Pancreas (tissue), 10 donors: ENCODE data around the gene TSSK3. TPM values are rescaled to one million over a fixed set of nuclear protein-coding genes. Genes with fewer than 3 reads are reported as not detected.

ENCODE experiments used
- ATAC-seq, 4 donors: fragments of 200-7000 bp; cut with Tn5 transposase; one replicate each; pipeline versions ENCODE4 v1.8.0 to v1.9.1; 2020; ENCODE audit warnings: mild to moderate bottlenecking in 4 of 4, moderate library complexity in 4 of 4
- DNase-seq, 6 donors: peaks; one replicate each; pipeline ENCODE4 v3.0.0-alpha.2; 2020
- FAIRE-seq: peaks from 2 replicates; lab custom pipeline; 2012; peaks lifted over from hg19 to GRCh38; lab: Jason Lieb, UNC
- H3K27ac ChIP-seq, 4 donors: fragments of 200-600 bp; sonication (generic); 1 replicate in 3 of 4; 2 replicates in 1 of 4; pipeline versions ENCODE4 v1.5.0 to v1.8.0; 2020
- H3K27me3 ChIP-seq, 4 donors: fragments of 200-600 bp; one replicate each; pipeline ENCODE4 v1.8.0; 2021
- H3K36me3 ChIP-seq, 3 donors: fragments of 200-600 bp; sonication (generic) in 1 of 3; one replicate each; pipeline versions ENCODE4 v1.5.0 to v1.8.0; 2020 to 2021
- H3K4me1 ChIP-seq, 3 donors: fragments of 200-600 bp; one replicate each; pipeline ENCODE4 v1.8.0; 2021
- H3K4me3 ChIP-seq, 4 donors: fragments of 200-600 bp; sonication (generic) in 2 of 4; one replicate each; pipeline versions ENCODE4 v1.5.0 to v1.8.0; 2020 to 2021
- H3K9me3 ChIP-seq, 4 donors: fragments of 200-600 bp; one replicate each; pipeline ENCODE4 v1.8.0; 2021
- CTCF ChIP-seq, 4 donors: fragments of 200-600 bp; sonication (generic) in 3 of 4; IDR thresholded peaks; one replicate each; pipeline versions ENCODE4 v1.5.0 to v1.8.0; 2021; ENCODE audit warnings: antibody characterized with exemption in 4 of 4
- WGBS, 2 donors: extraction: QIAGEN DNeasy Blood & Tissue Kit; methylation state at CpG; one replicate each; pipeline ENCODE4 v1.1.7; 2013; 5-methylcytosine and 5-hydroxymethylcytosine counted together
- intact Hi-C, 3 donors: fragments of 100-400 bp; cut with DNase I; formaldehyde crosslinking; loops; one replicate each; pipeline versions ENCODE4 v1.11.1 to v1.14.2; 2022
- polyA plus RNA-seq, 2 donors: library from polyadenylated mRNA; stranded (reverse); fragments of 200-250 nt; gene quantifications; one replicate each; pipeline ENCODE4 v1.2.3, GENCODE V29; 2013
- total RNA-seq, 6 donors: library from RNA; stranded (reverse); fragmentation: NEBNext Ultra II Directional in 4 of 6; extraction: Animal tissue kit (Norgen Biotek cat#: 25700) in 4 of 6; gene quantifications; one replicate each; pipeline versions ENCODE4 v1.2.1 to v1.2.4, GENCODE V29; 2021 to 2023
- donor health status: healthy with polysubstance abuse.
- donor health status: DM: no; HTN: no; CAD: no; lungs with moderate emphysema.
- donor health status: DM: no; HTN: no; CAD: no.
- donor health status: control.
- donor health status: control.
- donor health status: Bipolar disorder and iron deficiency.
- donor health status: DM: yes; HTN: yes; CAD: no.
- donor health status: DM: no; HTN: no; CAD: no.
- donor health status: DM: no; HTN: no; CAD: no.
- donor health status: DM: yes; HTN: yes; CAD: no.

The TSSK3 gene
- total and polyA plus RNA-seq, 8 donors = 0.35 to 2.5 (median 1.3) TPM

- Histone ChIP-seq H3K4me1 (peaks cover 0 to 8% (median 6%) of the 10 kb centered on the region in 3 donors), H3K4me3 (no peak overlapping the region), H3K27ac (peak overlapping the region in 2 of 4 donors; percentile 22 to 39), H3K27me3 (no peaks in the 10 kb centered on the region), H3K9me3 (no peaks in the 10 kb centered on the region), H3K36me3 (no peaks in the 10 kb centered on the region)
- 59 to 61% methylated on average over 16 of the region's 16 CpGs for WGBS, 2 donors
- no peak for TF ChIP-seq CTCF (IDR thresholded peaks at IDR 0.05)
- peak in 2 of 6 donors; percentile 45 to 57 for DNase-seq
- ATAC-seq = peak; percentile 27 to 36 (median 30)
- intact Hi-C loops = no loop called here
- no peak for FAIRE-seq
These were observed 24.3 kb upstream of the TSSK3 start for GRCh38 chr1:32337855-32338636.

DNA sequence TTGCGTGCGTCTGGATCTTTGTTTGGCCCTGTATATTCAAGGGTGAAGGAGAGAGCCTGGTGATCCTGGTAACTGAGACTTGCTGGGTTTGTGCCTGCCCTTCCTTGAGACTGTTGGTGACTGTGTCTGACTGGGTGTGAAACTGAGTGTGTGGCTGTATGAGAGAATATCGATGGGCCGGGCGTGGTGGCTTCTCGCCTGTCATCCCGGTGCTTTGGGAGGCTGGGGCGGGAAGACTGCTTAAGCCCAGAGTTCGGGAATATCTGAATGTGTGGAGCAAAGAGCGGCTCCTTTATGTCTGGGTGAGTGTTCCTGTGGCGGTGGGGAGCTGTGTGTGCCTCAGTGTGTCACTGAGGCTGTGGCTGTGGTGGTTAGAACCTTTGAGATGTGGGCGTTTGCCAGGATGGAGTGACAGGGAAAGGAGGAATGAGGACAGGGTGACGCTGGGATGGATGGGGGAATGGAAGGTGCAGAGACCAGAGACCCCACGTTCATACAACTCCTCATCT, 23.6 kb upstream of the TSSK3 start:
- DNase-seq = peak in 1 of 6 donors; percentile 16

GRCh38 chr1:32339363-32339978, 22.9 kb upstream of the TSSK3 start:
- intact Hi-C loops = no loop called here
- Histone ChIP-seq H3K27ac (no peak overlapping the region), H3K4me3 (no peak overlapping the region), H3K27me3 (no peaks in the 10 kb centered on the region), H3K36me3 (no peaks in the 10 kb centered on the region), H3K9me3 (no peaks in the 10 kb centered on the region), H3K4me1 (peaks cover 0 to 6% (median 6%) of the 10 kb centered on the region in 3 donors)
- TF ChIP-seq CTCF (IDR thresholded peaks at IDR 0.05) = no peak
- ATAC-seq (no peak), DNase-seq (peak in 1 of 6 donors; percentile 25), FAIRE-seq (no peak)
- 73 to 82% methylated on average over 5 of the region's 5 CpGs for WGBS, 2 donors

More for the DNA sequence above, 23.6 kb upstream of the TSSK3 start:
- FAIRE-seq (no peak), ATAC-seq (no peak)
- TF ChIP-seq CTCF (IDR thresholded peaks at IDR 0.05) = no peak
- Histone ChIP-seq H3K27me3 (no peaks in the 10 kb centered on the region), H3K4me1 (peaks cover 0 to 8% (median 6%) of the 10 kb centered on the region in 3 donors), H3K4me3 (no peak overlapping the region), H3K9me3 (no peaks in the 10 kb centered on the region), H3K36me3 (no peaks in the 10 kb centered on the region), H3K27ac (no peak overlapping the region)
- 67 to 74% methylated on average over 14 of the region's 14 CpGs for WGBS, 2 donors
- intact Hi-C loops = no loop called here

- intact Hi-C loops = no loop called here
These were observed 21.1 kb upstream of the TSSK3 start for GRCh38 chr1:32341186-32341757.

More at GRCh38 chr1:32341186-32341757, 21.1 kb upstream of the TSSK3 start:
- Histone ChIP-seq H3K4me3 (no peak overlapping the region), H3K27me3 (no peaks in the 10 kb centered on the region), H3K27ac (peak overlapping the region in 1 of 4 donors; percentile 34), H3K36me3 (no peaks in the 10 kb centered on the region), H3K9me3 (no peaks in the 10 kb centered on the region), H3K4me1 (peaks cover 0 to 7% (median 0%) of the 10 kb centered on the region in 3 donors)
- FAIRE-seq (no peak), DNase-seq (peak in 1 of 6 donors; percentile 42), ATAC-seq (no peak)
- 92 to 93% methylated on average over 11 of the region's 11 CpGs for WGBS, 2 donors
- TF ChIP-seq CTCF (IDR thresholded peaks at IDR 0.05) = no peak
